ENCODE data around the gene HAUS6.
"Not testable (repeated sequence)": the region's sequence is repeated elsewhere in the genome, so short reads cannot be mapped to it uniquely, and the experiment has no call there.

Gene HAUS6

GRCh38 chr9:19036611-19037010 lies 66.1 kb downstream of the HAUS6 start:
- no peak for DNase-seq

GRCh38 chr9:19033015-19033414 lies 69.7 kb downstream of the HAUS6 start, which contains the start of gene SAXO1:
Gene SAXO1 (minus strand): TSS chr9:19033209. CDS start chr9:19032908, 301 bp downstream.
- DNase-seq: no peak

- no peak for DNase-seq
Measured at GRCh38 chr9:19032406-19032805, 70.3 kb downstream of the HAUS6 start.

- no peak for DNase-seq
Measured at GRCh38 chr9:19030899-19031298, 71.8 kb downstream of the HAUS6 start.

- DNase-seq: peak; percentile 55
Measured at GRCh38 chr9:19028835-19029451, 73.8 kb downstream of the HAUS6 start.

GRCh38 chr9:19027825-19028224 lies 74.9 kb downstream of the HAUS6 start:
- no peak for DNase-seq

GRCh38 chr9:19026375-19026774 lies 76.3 kb downstream of the HAUS6 start:
- DNase-seq: peak; percentile 9

GRCh38 chr9:19023078-19023477 lies 79.6 kb downstream of the HAUS6 start:
- DNase-seq: no peak

- DNase-seq: no peak
Measured at GRCh38 chr9:19022206-19022605, 80.5 kb downstream of the HAUS6 start.

- not testable (repeated sequence) for DNase-seq
Measured at GRCh38 chr9:19021649-19022048, 81.1 kb downstream of the HAUS6 start.

GRCh38 chr9:19020886-19021455 lies 81.7 kb downstream of the HAUS6 start:
- DNase-seq: no peak

- DNase-seq: no peak
Measured at GRCh38 chr9:19018201-19018600, 84.5 kb downstream of the HAUS6 start.

GRCh38 chr9:19009391-19009965 lies 93.2 kb downstream of the HAUS6 start:
- DNase-seq: no peak
